GM18517 (cell line): Measurements from ENCODE around the gene ZBED2.
A peak's percentile ranks its signal among the peaks of the same experiment; 100 is the strongest.
"Not testable (repeated sequence)": the region's sequence is repeated elsewhere in the genome, so short reads cannot be mapped to it uniquely, and the experiment has no call there.

Experiments
- ATAC-seq: cut with Tn5 transposase; IDR thresholded peaks from one replicate; pipeline ENCODE4 v1.9.1; 2021; ENCODE audit warnings: mild to moderate bottlenecking, moderate library complexity; ENCODE audit not compliant: unreplicated experiment

The ZBED2 gene

GRCh38 chr3:111577798-111578685 lies 17.1 kb downstream of the ZBED2 start:
- peak; percentile 94 for ATAC-seq

GRCh38 chr3:111577113-111577512 lies 18.0 kb downstream of the ZBED2 start:
- no peak for ATAC-seq

- no peak for ATAC-seq
These were observed 23.2 kb downstream of the ZBED2 start for GRCh38 chr3:111571907-111572460.

- ATAC-seq: no peak
These were observed 23.9 kb downstream of the ZBED2 start for GRCh38 chr3:111571282-111571681.

- no peak for ATAC-seq
These were observed 24.6 kb downstream of the ZBED2 start for GRCh38 chr3:111570404-111571030.

- no peak for ATAC-seq
These were observed 26.2 kb downstream of the ZBED2 start for GRCh38 chr3:111568911-111569310.

- ATAC-seq: no peak
These were observed 26.8 kb downstream of the ZBED2 start for GRCh38 chr3:111568355-111568754.

GRCh38 chr3:111566844-111567243 lies 28.3 kb downstream of the ZBED2 start:
- no peak for ATAC-seq

GRCh38 chr3:111561902-111562301 lies 33.2 kb downstream of the ZBED2 start:
- ATAC-seq: not testable (repeated sequence)

GRCh38 chr3:111548756-111549155 lies 46.4 kb downstream of the ZBED2 start:
- no peak for ATAC-seq

- peak; percentile 65 for ATAC-seq
These were observed 47.1 kb downstream of the ZBED2 start for GRCh38 chr3:111548092-111548491.

GRCh38 chr3:111547631-111548030 lies 47.5 kb downstream of the ZBED2 start:
- ATAC-seq: peak; percentile 87

- no peak for ATAC-seq
These were observed 49.8 kb downstream of the ZBED2 start for GRCh38 chr3:111545349-111545748.
